ENCODE data around the gene CSNK1D.

Gene CSNK1D

DNA sequence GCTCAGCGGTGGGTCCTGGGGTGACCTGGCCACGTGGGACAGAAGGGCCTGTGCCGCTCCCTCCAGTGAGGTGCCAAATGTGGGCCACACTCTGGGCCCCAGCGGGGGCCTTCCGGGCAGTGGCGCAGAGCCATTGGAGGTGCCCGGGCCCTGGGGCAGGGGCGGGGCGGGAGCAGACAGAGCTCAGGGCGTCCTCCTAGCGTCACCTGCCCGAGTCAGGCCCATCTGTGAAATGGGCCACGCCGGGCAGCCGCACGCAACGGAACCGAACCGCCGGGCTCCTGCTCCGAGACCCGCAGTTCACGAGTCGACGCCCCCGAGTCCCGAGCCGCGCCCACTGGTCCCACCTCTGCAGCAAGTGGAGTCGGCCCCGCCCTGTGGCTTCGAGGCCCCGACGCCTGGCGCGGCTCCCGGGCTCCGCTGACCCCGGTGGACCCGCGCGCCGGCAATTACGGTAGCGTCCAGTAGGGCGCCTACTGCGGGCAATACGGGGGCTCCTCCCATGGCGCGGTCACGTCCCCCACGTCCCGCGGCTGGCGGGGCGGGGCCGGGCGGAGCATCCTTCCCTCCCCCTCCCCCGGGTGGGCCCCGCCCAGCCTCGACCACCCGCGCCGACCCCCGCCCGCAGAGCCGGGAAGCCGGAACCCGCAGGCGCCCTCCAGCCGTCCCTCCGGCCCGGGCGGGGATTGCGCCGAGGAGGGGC lies 42.7 kb downstream of the CSNK1D start:
- Histone ChIP-seq H3K79me2 (ENCODE audit: control insufficient read depth, low read length) (peaks cover 4% of the 10 kb centered on the region; the same call in 1 of the 2 replicates), H3F3A (ENCODE audit: control insufficient read depth, insufficient read depth) (peaks cover 6% of the 10 kb centered on the region), H3K9me3 (ENCODE audit: control insufficient read depth, insufficient read depth, low read length) (no peaks in the 10 kb centered on the region), H3K4me1 (ENCODE audit: control insufficient read depth, low read length) (peaks cover 69% of the 10 kb centered on the region), H3K9me2 (replicated peaks; ENCODE audit: control insufficient read depth, low read length) (no peaks in the 10 kb centered on the region), H4K20me1 (ENCODE audit: control insufficient read depth, insufficient read depth, low read depth, low read length) (peaks cover 14% of the 10 kb centered on the region), H3K27me3 (ENCODE audit: control insufficient read depth, low read length) (peaks cover 60% of the 10 kb centered on the region), H3K4me3 (ENCODE audit: low read length) (peak overlapping the region; percentile 74), H3K27ac (ENCODE audit: low read depth, low read length) (no peak overlapping the region), H3K36me3 (ENCODE audit: control insufficient read depth, low read length) (peaks cover 4% of the 10 kb centered on the region; the same call in 1 of the 2 replicates), H3K4me2 (ENCODE audit: low read length) (peak overlapping the region; percentile 57)
- TF ChIP-seq, protein P1, sequence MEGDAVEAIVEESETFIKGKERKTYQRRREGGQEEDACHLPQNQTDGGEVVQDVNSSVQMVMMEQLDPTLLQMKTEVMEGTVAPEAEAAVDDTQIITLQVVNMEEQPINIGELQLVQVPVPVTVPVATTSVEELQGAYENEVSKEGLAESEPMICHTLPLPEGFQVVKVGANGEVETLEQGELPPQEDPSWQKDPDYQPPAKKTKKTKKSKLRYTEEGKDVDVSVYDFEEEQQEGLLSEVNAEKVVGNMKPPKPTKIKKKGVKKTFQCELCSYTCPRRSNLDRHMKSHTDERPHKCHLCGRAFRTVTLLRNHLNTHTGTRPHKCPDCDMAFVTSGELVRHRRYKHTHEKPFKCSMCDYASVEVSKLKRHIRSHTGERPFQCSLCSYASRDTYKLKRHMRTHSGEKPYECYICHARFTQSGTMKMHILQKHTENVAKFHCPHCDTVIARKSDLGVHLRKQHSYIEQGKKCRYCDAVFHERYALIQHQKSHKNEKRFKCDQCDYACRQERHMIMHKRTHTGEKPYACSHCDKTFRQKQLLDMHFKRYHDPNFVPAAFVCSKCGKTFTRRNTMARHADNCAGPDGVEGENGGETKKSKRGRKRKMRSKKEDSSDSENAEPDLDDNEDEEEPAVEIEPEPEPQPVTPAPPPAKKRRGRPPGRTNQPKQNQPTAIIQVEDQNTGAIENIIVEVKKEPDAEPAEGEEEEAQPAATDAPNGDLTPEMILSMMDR (IDR thresholded peaks at IDR 0.05; ENCODE audit: low read depth, low read length, poor library complexity, severe bottlenecking) = peak; percentile 26
- peak; percentile 47; the same call in 1 of the 2 replicates for TF ChIP-seq EZH2phosphoT487 (IDR thresholded peaks at IDR 0.05; ENCODE audit: borderline replicate concordance, low read length)

DNA sequence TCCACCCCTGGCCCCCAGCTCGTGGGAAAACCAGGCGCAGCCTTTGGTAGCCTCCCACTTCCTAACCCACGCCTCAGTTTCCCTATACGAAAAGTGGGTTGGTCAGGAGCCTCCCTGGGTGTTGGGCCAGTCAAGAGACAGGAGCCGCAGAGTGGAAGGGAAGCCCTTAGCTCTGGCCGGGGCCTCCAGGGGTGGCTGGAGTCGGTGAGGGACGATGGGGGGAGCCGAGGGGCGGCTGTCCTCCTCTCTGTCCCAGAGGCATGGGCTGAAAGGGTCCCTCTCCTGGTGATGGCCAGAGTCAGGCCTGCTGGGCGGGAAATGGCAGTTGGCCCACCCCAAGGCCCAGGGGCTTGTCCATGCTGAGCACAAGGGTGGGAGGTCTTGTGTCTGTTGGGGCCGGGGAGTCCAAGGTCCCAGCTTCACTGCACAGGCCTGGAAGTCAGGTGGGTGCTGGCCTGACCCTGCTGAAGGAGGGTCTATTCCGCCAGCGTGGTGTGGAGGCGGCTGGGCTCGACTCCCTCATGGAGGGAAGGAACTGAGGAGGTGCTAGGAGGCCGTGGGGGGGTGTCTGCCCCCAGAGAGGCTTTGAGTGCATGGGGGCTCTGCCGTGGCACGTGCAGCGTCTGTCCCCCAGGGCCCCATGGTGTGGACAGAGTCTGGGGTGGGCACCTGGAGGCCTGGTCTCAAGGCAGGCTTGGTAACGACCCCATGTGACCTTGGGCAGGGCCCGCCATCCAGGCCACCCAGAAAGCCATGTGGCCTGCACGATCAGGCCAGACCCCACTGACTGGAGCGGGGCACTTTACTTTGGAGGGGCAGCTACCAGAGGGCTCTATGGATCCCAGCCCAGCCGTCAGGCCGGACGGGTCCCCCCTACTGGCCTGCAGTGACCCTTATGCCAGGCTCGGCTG lies 43.5 kb downstream of the CSNK1D start:
- Histone ChIP-seq H3K4me3 (ENCODE audit: low read length) (peak overlapping the region; percentile 74), H3K36me3 (ENCODE audit: control insufficient read depth, low read length) (peaks cover 4% of the 10 kb centered on the region; the same call in 1 of the 2 replicates), H3K9me3 (ENCODE audit: control insufficient read depth, insufficient read depth, low read length) (no peaks in the 10 kb centered on the region), H3F3A (ENCODE audit: control insufficient read depth, insufficient read depth) (peaks cover 6% of the 10 kb centered on the region), H3K27me3 (ENCODE audit: control insufficient read depth, low read length) (peaks cover 52% of the 10 kb centered on the region), H3K79me2 (ENCODE audit: control insufficient read depth, low read length) (peaks cover 4% of the 10 kb centered on the region; the same call in 1 of the 2 replicates), H3K4me2 (ENCODE audit: low read length) (peak overlapping the region; percentile 57), H3K9me2 (replicated peaks; ENCODE audit: control insufficient read depth, low read length) (no peaks in the 10 kb centered on the region), H4K20me1 (ENCODE audit: control insufficient read depth, insufficient read depth, low read depth, low read length) (peaks cover 8% of the 10 kb centered on the region), H3K4me1 (ENCODE audit: control insufficient read depth, low read length) (peaks cover 68% of the 10 kb centered on the region), H3K27ac (ENCODE audit: low read depth, low read length) (no peak overlapping the region)
- TF ChIP-seq, protein P1 (IDR thresholded peaks at IDR 0.05; ENCODE audit: low read depth, low read length, poor library complexity, severe bottlenecking) = no peak
- TF ChIP-seq EZH2phosphoT487 (IDR thresholded peaks at IDR 0.05; ENCODE audit: borderline replicate concordance, low read length) = no peak

DNA sequence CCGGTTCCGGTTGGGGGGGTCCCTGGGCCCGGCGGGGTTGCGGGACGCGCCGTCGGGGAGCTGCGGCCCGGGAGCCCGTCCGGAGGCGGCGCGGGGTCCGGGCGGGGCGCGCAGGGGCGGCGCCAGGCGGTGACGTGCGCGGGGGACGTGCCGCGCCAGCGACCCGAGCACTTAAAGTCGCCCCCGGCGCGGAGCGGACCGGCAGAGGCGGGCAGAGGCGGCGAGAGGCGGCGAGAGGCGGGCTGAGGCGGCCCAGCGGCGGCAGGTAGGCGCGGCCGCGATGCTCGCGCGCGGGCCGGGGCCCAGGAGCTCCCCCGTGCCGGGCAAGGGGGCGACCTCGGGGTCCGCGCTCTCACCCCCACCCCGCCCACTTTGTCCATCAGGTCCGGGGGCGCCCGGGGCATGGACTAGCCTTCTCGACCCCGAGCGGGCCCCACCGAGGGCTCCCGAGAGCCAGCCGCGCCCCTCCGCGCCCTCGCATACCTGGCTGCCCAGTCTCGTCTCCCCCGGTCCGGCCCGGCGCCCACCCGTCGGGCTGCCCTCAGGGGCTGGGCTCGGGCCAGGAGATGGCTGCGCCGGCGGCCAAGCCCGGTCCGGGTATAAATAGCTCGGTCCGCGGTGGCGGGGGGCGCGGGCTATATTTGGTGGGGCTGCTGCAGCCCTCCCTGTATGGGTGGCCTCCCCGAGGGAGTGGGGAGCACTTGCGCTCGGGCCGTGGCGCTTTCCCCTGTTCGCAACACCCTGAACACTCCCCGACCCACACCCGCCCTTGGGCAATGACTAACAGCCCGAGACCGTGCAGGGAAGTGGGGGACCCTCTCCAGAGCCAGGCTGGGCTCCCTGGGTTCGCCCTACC lies 44.4 kb downstream of the CSNK1D start, which contains the start of gene SLC16A3:
Gene SLC16A3 (plus strand): TSS at position 201 of the 856 bp plus-strand sequence. CDS start 6,967 bp downstream, outside the sequence.
- H3K9me2 ChIP-seq (replicated peaks; ENCODE audit: control insufficient read depth, low read length) = no peaks in the 10 kb centered on the region
- H3K27me3 ChIP-seq (ENCODE audit: control insufficient read depth, low read length) = peaks cover 43% of the 10 kb centered on the region
- peak within 1 kb of the TSS; percentile 82 for H3K4me3 ChIP-seq (ENCODE audit: low read length)
- peaks cover 6% of the 10 kb centered on the region for H3F3A ChIP-seq (ENCODE audit: control insufficient read depth, insufficient read depth)
- peaks cover 59% of the 10 kb centered on the region for H3K4me1 ChIP-seq (ENCODE audit: control insufficient read depth, low read length)
- H3K27ac ChIP-seq (ENCODE audit: low read depth, low read length) = 0 out of 2 replicates have a peak within 1 kb of the TSS, but pooled peaks have one; percentile 0
- H4K20me1 ChIP-seq (ENCODE audit: control insufficient read depth, insufficient read depth, low read depth, low read length) = peaks cover 4% of the 10 kb centered on the region; the same call in 1 of the 2 replicates
- H3K79me2 ChIP-seq (ENCODE audit: control insufficient read depth, low read length) = peaks cover 4% of the 10 kb centered on the region; the same call in 1 of the 2 replicates
- no peaks in the 10 kb centered on the region for H3K9me3 ChIP-seq (ENCODE audit: control insufficient read depth, insufficient read depth, low read length)
- peaks cover 4% of the 10 kb centered on the region; the same call in 1 of the 2 replicates for H3K36me3 ChIP-seq (ENCODE audit: control insufficient read depth, low read length)
- peak within 1 kb of the TSS; percentile 57 for H3K4me2 ChIP-seq (ENCODE audit: low read length)
- TF ChIP-seq, protein P1 (IDR thresholded peaks at IDR 0.05; ENCODE audit: low read depth, low read length, poor library complexity, severe bottlenecking) = no peak
- no peak for TF ChIP-seq EZH2phosphoT487 (IDR thresholded peaks at IDR 0.05; ENCODE audit: borderline replicate concordance, low read length)
